NCI-H526 treated with DMSO at 0.1 percent for 48 hours (cell line): ENCODE data around the gene TOB1.
A peak's percentile ranks its signal among the peaks of the same experiment; 100 is the strongest.

Experiments used
- DNase-seq: peaks from one replicate; lab custom pipeline; 2025; lab: John Stamatoyannopoulos, UW

TOB1 gene, protein sequence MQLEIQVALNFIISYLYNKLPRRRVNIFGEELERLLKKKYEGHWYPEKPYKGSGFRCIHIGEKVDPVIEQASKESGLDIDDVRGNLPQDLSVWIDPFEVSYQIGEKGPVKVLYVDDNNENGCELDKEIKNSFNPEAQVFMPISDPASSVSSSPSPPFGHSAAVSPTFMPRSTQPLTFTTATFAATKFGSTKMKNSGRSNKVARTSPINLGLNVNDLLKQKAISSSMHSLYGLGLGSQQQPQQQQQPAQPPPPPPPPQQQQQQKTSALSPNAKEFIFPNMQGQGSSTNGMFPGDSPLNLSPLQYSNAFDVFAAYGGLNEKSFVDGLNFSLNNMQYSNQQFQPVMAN

DNA sequence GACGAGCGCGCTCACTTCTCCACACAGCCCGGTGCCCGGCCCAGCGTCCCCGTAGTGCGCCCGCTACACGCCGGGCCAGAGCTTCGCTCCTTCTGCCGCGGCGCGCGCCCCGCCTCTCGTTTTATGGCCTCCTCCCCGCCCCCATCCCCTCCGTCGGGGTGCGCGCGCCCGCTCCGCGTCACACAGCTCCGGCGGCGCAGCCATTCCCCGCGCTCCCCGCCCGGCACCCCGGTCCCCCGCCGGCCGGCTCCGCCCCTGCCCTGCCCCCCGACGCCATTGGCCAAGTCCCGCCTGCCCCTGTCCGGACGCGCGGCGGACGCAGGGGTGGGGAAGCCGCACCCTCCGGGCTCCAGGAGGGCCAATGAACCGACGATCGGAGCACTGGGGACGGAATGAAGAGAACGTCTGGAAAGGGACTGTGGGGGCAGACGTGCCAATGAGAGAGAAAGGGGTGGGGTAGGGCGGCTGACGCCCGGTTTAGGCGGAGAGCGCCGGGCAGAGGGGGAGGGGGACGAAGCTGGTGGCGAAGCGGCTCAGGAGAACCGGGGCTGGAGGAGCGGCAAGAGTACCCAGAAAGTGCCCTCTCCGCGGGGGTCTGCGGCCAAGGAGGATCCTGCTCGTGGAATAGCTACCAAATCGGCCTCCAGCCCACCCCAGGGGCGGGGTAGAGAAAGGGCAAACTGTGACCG, at the start of gene TOB1:
TOB1 (minus strand) TSS at position 94 of the 689 bp plus-strand sequence. CDS start 2,337 bp downstream, outside the sequence.
- DNase-seq, result peak; percentile 96

DNA sequence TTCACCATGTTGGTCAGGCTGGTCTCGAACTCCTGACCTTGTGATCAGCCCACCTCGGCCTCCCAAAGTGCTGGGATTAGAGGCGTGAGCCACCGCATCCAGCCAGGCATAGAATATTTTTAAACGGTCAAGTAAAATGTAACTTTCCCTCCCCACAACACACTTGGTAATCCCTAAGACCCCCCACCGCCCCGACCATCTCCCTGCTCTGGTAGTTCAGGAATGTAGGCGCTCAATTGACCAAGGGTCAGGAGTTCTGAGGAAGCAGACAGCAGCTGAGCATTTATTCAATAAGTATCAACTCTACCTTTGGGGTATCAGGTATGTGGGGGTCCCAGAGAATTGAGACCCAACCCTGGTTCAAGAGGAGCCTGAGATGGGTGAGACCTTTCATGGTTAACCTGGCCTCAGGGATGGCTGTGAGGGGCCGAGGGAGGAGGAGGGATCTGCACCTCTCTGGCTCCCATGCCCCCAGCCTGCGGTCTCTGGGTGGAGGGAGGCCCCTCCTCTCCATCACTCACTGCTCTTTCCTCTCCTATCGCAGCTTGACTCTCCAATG, 48.4 kb upstream of the TOB1 start:
- no peak for DNase-seq

DNA sequence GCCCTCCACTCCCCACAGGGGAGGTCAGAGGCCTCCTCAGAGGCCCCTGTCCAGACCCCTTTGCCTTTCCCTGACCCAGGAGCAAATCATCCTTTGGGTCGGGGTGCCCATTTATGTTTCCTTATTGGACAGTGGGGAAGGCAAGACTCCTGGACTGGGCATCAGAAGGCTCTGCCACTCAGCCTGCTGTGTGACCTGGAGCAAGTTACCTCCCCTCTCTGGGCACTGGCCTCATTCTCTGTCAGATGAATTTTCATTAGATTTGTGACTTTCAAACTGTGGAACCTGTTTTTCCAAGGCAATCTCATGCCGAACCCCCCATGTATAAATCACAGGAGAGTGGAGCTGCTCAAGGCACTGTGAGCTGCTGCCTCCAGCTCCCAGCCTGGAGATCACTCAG, 47.0 kb upstream of the TOB1 start:
- no peak for DNase-seq

DNA sequence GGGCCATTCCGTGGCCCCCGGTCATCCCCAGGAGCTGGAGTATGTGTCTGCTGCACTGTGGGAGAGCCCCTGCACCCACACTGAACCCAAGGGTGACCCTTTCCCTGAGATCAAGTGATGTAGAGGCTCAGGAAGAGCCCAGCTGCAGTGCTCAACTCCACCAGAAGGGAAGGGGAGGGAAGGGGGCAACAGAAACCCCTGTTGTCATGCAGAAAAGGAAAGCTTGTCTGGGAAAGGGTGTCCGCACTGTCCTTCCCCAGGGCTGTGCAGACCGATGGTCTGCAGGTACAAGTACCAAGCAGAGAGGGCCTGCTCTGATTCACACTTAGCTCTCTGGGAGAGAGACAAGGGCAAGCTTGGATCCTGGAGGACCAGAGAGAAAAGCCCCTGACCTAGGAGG, 45.7 kb upstream of the TOB1 start:
- no peak for DNase-seq

DNA sequence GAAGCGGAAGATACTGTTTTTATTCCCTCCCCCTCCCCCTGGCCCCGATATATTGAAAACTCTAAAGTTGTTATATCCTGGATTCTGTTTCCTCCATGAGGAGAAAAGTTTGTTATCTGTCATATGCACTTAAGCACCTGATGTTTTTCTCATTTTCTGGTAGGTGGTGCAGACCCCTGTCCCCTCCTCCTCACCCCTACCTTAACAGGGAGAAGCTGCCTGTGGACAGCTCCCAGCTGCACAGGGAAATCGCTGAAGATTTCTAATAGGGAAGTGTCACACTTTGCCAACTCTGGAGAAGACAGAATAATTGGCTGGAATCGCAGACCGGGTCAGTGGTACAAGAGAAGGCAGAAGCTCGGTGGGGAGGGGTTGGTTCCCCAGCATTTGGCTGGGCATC, 45.3 kb upstream of the TOB1 start:
- no peak for DNase-seq

DNA sequence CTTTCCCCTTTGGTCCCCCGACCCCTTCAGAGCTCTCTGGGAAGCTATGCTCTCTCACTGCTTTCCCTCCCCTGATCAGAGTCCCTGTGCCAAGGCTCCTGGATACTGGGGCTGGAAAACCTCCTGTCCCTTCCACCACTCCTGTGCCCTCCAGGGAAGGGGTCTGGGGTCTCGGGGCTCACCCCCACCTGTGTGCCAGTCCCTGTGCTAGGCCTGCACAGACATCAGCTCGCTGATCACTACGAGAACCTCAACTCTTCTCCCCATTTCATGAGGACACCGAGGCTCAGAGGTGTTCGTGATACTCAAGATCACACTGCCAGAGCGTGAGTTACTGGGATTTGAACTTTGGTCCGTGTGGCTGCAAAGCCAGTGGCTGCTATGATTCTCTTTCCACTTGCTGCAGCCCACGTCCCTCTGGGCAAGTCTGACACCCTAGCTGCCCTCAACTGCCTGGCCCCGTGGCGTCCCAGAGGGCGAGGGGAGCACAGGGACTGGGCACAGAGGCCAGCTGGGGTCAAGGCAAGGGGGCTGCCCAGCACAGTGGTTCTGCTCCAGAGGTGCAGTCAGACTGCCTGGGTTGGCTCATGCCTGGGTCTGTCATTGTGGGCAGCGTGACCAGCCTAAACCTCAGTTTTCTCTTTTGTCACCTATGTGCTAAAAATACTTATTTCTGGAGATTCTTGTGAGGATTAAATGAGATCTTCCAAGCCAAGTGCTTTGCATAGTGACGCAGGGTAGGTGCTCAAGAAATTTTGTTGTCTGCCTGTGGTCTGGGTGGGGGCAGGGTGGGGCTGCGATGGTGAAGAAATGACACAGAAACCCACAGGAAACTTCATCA, 43.8 kb upstream of the TOB1 start:
- no peak for DNase-seq

DNA sequence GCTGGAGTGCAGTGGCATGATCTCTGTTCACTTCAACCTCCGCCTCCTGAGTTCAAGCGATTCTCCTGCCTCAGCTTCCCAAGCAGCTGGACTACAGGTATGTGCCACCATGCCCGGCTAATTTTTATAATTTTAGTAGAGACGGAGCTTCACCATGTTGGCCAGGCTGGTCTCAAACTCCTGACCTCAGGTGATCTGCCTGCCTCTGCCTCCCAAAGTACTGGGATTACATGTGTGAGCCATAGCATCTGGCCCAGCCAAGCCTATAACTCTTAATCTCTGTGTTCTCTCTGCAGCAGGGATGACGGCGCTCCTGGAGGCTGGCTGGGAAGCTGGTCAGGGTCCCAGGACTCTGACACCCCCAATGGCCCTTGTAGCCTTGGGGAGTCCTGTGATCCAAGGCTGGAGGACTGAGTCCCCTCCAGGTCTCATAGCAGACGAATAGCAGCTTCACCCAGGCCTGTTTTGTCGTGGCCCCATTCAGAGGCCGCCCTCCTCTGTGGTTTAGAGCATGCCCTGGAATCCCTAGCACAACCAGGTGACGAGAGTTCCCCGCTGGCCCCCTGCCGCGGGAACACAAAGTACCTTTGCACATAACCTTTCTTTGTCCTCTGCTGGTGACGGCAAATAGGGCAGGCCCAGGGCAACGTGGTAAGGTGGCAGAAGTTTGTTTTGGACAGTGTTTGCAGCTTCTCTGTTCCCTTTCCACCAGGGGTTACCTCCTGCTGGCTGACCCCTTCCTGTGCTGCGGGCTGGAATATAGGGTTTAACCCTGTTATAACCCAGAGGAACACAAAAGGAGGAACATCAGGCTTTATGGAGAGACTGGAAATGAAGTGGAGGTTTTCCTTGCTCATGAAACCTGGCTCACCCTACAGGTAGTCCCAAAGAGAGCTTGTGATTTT, 43.0 kb upstream of the TOB1 start:
- peak; percentile 32 for DNase-seq

DNA sequence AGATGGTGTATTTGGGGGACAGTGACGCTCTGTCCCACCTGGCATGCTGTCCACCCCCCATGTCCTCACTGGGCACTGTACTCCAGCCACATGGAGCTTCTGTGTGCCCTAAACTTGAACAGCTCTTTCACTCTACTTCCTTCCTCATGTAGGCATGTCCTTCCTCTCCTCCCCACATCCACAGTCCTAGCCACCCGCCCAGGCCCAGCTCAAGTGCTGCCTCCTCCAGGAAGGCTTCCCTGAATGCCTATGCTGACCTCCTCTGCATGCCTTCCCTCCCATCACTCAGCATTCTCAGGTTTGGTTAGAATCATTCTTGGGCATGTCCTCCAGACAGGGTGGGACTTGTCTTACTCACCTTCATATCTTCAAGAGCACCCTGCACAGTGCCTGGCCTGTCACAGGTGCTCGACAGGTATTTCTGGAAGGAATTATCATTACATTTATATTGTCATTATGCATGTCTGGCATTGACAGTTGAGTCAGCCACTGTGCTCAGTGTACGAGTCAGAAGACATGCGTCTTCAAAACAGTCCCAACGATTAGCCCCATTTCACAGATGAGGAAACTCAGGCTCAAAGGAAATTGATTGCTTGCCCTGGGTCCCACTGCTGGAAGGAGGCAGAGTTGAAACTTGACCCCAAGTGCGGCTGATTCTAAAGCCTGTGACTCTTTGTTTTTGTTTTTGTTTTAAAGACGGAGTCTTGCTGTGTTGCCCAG, 42.1 kb upstream of the TOB1 start:
- DNase-seq, result no peak

DNA sequence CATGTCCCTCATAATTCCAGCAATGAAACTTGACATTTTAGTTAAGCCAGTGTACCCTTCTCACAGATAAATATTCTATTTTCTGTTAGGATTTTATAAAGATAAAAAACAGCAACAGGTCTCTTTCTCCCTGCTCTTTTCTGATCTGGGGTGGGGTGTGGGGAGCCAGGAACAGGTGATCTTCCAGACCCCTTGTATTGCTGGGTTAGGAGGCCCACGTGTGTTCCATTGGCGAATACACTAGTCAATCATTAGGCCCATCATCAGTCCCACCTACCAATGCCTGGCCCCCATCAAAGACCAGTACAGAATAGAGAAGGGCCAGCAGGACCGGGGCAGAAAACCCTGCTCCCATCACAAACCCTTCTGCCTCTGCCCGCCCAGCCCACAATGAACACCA, 40.3 kb upstream of the TOB1 start:
- DNase-seq, result no peak

DNA sequence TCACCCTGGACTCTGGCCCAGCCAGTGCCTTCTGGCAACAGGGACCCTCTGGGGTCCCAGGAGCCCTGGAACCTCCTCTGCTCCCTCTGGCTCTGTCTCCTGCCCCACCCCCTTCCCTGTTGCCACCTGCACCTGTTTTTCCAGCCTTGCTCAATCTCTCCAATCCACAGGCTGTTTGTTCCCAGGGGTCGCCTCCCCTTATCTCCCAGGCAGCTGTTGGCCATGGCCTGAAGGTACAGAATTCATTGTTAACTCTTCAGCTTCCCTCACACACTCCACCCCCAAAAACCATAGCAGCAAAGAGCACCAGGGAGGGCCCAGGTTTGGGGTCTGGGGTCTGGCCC, 39.3 kb upstream of the TOB1 start:
- DNase-seq, result peak; percentile 96

DNA sequence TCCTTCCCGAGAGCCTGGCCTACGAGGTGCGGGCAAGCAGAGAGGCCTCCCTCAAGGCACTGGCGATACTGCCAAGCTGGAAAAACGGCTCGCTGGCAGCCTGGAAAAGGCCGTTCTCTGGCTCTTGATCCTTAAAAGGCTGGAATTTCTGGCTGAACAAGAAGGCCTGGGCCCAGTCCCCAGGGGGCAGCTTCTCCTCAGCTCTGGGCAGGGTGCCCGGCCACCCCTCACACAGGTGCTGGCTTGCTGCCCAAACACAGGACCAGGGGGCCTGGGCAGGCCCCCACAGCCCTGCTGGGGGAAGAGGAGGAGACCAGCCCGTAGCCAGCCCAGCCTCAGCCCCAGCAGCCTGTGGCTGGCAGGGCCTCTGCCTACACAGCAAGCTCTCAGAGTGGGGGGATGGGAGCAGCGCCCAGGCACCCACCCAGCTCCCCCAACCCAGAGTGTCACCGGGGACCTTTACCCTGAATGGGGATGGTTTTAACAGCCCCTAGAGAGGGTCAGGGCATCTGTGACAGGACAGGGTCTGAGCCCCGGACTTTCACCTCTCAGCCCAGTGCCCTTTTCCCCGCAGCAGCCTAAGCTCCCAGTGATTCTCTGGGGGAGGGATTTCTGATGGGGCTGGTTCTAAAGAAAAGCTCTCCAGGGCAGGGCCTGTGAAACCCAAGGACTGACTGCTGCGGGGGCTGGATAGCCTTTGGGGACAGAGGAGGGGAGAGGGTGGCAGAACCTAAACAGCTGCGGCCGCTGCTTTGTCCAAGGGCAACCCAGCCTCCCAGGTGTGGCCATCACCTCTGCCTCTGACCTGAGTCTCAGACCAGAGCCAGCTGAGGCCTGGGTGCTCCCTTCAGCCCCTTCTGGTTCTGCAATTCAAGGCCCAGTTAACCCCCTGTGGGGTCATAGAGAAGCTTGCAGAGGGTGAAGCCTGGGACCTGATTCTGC, 38.6 kb upstream of the TOB1 start:
- DNase-seq, result peak; percentile 56

DNA sequence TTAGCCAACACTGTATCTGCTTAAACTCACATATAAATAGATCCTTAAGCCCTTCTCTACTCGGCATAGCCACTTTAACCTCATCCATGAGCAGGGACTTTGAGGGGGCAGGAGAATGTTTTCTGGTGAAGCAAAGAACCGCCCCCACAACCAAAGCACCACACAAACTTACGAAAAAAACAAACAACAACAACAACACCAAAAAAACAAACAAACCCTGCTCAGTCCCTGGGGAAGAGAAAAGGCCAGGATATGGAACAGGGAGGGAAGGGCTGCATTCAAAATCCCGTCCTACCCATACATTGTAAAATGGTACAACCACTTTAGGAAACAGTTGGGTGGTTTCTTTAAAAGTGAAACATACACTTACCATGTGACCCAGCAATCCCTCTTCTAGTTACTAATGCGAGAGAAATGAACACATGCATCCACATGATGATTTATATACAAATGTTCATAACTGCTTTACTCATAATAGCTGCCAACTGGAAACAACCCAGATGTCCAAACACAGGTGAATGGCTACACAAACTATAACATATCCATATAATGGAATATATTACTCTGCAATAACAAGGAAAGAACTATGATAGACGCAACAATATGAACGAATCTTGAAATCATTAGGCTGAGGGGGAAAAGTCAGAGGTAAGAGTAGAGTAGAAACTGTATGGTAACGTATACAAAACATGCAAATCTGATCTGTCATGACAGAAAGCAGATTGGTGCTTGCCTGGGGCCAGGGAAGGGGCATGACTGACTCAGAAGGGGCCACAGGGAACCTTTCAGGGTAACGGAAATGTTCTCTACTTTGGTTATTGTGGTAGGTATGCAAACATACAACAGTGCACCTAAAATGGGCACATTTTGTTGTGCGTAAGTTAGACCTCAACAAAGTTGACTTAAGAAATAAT, 37.7 kb upstream of the TOB1 start:
- peak; percentile 99 for DNase-seq

DNA sequence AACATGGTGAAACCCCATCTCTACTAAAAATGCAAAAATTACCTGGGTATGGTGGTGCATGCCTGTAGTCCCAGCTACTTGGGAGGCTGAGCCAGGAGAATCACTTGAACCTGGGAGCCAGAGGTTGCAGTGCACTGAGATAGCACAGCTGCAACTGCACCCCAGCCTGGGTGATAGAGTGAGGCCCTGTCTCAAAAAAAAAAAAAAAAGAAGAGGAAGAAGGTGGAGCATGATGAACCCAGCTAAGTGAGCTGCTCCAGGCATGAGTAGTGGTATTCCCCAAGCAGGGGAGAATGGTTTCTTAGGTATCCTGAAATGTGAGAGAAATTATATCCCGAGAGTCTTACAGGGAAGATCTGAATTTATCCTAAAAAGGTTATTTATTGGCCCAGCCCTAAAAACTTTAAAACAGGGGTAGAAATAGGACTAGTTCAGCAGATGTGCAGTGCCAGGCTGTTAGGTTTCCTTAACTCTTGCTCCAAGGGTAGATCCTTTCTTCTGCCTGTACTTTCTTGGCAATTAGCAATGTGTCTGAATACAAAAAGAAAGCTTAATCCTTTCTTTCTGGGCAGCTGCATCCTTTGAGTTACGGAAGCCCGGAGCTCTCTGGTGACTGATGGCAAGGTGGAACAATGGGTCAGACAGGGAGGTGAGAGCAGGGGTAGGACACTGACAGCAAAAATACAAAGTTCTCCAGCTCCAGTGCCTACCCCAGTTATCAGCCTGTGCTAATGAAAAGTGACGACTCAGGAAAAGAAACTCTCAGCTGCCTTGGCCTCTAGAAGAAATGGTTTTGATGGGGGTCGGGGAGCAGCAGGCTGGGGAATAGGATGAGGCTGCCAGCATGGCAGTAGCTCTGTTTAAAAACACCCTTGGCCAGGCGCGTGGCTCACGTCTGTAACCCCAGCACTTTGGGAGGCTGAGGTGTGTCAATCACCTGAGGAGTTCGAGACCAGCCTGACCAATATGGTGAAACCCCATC, 36.5 kb upstream of the TOB1 start:
- DNase-seq, result peak; percentile 47

DNA sequence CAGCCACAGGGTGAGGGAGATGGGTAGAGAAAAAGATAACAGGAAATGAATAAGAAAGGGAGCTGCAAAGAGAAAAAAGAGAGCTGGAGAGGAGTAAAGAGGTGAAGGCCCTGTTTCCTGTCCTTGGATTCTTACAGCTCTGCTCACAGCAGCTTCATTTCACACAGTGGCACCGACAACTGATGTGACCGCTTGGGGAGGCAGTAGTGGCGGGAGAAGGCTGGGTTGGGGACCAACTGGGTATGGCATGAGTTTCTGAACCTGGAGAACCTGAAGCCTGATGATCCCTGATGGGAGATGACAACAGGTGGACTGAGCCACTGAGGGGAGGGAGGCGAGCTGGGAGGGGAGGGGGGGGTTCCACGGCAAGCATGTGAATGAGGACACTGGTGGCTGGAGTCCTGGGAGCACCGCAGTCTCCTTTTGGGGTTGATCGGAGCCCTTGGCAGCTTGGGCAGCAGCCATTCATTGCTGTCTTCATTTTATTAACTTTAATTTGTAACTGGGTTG, 34.3 kb upstream of the TOB1 start:
- no peak for DNase-seq

DNA sequence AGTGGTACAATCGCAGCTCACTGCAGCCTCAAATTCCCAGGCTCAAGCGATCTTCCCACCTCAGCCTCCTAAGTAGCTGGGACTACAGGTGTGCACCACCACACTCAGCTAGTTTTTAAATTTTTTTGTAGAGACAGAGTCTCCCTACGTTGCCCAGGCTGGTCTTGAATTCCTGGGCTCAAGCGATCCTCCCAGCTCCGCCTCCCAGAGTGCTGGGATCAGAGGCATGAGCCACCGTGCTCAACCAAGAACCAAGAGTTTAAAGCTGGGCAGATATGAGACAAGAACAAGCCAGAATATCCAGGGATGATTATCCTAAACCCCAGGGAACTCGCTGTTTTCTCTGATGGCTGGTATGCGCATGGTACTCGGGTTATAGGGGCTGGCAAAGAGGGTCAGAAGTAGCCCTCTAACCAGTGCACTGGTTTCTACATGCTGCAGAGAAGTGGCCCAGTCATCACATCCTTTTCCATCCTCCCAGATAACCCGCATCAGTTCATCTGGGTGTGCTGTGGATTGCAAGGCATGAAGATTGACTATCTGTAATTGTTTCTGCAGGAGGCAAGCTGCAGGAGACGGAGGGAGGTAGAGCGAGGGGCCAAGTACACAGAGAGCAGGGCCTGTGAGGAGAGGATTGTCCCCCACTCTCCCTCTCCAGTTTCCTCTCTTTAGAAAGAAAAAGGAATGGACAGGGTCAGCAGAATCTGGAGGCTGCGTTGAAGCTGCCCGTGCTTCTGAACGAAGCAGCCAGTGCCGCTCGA, 33.6 kb upstream of the TOB1 start:
- no peak for DNase-seq

DNA sequence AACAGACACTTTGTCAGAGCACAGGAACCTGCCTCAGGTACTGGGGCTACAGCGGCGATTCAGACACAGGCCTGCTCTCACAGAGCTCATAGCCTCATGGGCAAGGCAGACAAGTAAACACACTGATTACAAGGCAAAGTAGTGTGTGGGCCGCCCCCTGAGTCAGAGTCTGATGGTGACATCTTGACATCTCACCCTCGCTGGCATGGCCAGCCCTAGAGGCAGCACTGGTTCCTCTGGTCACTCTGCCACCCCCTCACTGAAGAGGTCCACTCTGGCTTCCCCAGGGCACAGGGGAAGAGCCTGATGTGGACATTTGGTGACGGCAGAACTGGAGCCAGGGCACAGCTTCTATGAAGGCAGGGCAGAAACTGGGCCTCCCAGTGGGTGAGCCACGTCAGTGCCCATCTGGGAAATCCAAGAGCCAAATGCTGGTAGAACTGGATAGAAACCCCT, 32.9 kb upstream of the TOB1 start:
- no peak for DNase-seq
